SH-SY5Y (cell line): ENCODE data around the gene ARPC2.

Experiments used
- GATA2 ChIP-seq: IDR thresholded peaks from 2 replicates; pipeline ENCODE4 v1.6.1; 2011; ENCODE audit warnings: mild to moderate bottlenecking, low read depth, low read length
- GATA3 ChIP-seq: IDR thresholded peaks from 2 replicates; pipeline ENCODE4 v1.6.1; 2011; ENCODE audit warnings: low read depth, mild to moderate bottlenecking, low read length, moderate library complexity

GRCh38 chr2:218255446-218255845, 38.5 kb downstream of the ARPC2 start:
- no peak for TF ChIP-seq GATA2
- TF ChIP-seq GATA3, result no peak
